HL-60 (cell line): ENCODE measurements around the gene USP1.

Experiments used
- GABPA ChIP-seq: IDR thresholded peaks from 2 replicates; pipeline ENCODE4 v1.6.1; 2012; ENCODE audit warnings: low read depth
- POLR2AphosphoS5 ChIP-seq: IDR thresholded peaks from 2 replicates; pipeline ENCODE4 v1.6.1; 2012; ENCODE audit warnings: low read depth
- TF ChIP-seq, protein P1 (sequence below): IDR thresholded peaks from one replicate; pipeline ENCODE4 v1.5.1; 2011; ENCODE audit warnings: low read length, control low read depth, inconsistent platforms; ENCODE audit not compliant: insufficient read depth
- TF ChIP-seq, protein P2 (sequence below): IDR thresholded peaks from 2 replicates; pipeline ENCODE4 v1.6.1; 2012; ENCODE audit warnings: low read depth; ENCODE audit not compliant: insufficient replicate concordance

DNA sequence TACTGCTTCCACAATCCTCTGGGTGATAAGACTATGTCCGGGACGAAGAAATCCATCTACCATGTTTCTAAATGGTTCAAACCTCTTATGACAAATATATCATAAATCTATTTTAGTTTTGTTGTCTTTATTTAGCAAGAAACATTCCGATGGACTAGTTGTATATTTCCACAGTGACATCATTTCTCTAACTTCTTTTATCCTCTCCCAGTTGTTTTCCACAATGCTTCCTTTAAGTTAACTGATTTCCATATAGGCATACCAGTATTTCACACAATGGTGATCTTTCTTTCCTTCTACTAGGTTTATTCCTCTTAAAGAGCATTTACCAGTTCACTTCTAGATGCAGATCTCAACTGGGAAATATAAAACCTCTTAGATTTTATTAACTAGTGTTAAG lies 44.8 kb downstream of the USP1 start:
- no peak for TF ChIP-seq POLR2AphosphoS5
- TF ChIP-seq, protein P1, sequence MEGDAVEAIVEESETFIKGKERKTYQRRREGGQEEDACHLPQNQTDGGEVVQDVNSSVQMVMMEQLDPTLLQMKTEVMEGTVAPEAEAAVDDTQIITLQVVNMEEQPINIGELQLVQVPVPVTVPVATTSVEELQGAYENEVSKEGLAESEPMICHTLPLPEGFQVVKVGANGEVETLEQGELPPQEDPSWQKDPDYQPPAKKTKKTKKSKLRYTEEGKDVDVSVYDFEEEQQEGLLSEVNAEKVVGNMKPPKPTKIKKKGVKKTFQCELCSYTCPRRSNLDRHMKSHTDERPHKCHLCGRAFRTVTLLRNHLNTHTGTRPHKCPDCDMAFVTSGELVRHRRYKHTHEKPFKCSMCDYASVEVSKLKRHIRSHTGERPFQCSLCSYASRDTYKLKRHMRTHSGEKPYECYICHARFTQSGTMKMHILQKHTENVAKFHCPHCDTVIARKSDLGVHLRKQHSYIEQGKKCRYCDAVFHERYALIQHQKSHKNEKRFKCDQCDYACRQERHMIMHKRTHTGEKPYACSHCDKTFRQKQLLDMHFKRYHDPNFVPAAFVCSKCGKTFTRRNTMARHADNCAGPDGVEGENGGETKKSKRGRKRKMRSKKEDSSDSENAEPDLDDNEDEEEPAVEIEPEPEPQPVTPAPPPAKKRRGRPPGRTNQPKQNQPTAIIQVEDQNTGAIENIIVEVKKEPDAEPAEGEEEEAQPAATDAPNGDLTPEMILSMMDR = no peak
- TF ChIP-seq, protein P2, sequence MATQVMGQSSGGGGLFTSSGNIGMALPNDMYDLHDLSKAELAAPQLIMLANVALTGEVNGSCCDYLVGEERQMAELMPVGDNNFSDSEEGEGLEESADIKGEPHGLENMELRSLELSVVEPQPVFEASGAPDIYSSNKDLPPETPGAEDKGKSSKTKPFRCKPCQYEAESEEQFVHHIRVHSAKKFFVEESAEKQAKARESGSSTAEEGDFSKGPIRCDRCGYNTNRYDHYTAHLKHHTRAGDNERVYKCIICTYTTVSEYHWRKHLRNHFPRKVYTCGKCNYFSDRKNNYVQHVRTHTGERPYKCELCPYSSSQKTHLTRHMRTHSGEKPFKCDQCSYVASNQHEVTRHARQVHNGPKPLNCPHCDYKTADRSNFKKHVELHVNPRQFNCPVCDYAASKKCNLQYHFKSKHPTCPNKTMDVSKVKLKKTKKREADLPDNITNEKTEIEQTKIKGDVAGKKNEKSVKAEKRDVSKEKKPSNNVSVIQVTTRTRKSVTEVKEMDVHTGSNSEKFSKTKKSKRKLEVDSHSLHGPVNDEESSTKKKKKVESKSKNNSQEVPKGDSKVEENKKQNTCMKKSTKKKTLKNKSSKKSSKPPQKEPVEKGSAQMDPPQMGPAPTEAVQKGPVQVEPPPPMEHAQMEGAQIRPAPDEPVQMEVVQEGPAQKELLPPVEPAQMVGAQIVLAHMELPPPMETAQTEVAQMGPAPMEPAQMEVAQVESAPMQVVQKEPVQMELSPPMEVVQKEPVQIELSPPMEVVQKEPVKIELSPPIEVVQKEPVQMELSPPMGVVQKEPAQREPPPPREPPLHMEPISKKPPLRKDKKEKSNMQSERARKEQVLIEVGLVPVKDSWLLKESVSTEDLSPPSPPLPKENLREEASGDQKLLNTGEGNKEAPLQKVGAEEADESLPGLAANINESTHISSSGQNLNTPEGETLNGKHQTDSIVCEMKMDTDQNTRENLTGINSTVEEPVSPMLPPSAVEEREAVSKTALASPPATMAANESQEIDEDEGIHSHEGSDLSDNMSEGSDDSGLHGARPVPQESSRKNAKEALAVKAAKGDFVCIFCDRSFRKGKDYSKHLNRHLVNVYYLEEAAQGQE = no peak
- TF ChIP-seq GABPA = no peak
